Nucleus accumbens (tissue), 56 donors: ENCODE results near the gene PLS3.

ENCODE experiments used
- DNase-seq, 56 donors: peaks; one replicate each; lab custom pipeline; 2025; lab: John Stamatoyannopoulos, UW

PLS3 gene

DNA sequence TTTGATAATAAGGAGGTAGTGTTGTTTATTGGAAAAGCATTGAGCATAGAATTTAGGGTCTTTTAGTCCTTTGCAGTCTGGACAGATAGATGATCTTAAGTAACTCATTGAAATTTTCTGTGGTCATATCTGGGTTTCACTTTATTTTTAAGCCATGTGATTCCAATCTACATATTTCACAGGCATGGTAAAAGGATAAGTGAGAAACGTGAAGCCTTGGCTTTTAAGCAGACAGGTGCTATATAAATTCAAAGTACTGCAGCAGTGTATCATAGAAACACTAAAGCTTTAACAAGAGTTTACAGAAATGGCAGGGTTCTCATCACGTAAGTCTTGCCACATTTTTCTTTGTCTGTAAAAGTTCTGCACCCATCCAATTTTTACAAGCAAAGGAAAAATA is 4.9 kb downstream of the PLS3 start:
- DNase-seq, result no peak

DNA sequence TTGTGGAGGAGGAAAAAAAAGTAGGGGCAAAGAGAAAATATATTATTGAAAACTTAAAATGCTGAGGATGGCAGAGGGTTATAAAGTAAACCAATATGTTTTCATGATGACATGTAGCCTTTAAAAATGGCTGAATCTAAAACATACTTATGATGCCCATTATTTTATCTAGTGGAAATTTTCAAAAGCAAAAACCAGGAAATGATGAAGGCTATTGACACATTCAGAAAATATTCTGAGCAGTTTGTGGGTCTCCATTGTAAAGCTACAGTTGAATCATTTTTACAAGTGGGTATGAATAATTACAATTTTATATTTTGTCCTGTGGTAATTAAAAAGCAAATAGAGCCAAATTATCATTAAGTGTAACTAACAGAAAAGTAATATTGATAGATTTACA is 10.7 kb downstream of the PLS3 start:
- DNase-seq, result no peak

DNA sequence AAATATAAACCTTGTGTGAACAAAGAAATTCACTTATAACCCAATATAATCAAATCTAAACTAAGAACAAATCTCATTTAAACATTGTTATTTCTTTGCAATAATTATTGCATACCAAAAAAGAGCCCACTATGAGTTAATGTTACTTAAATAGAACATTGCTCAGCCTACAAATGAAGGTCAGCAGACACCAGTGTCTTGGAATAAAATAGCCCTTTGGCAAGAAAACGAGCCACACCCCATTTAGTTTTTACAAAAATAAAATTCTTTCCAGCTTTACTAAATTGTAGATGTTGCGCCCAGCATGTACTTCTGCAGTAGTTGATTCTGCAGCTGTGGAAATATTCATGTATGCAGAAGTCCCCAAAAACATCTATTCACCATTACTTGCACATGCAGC is 12.2 kb downstream of the PLS3 start:
- no peak for DNase-seq

DNA sequence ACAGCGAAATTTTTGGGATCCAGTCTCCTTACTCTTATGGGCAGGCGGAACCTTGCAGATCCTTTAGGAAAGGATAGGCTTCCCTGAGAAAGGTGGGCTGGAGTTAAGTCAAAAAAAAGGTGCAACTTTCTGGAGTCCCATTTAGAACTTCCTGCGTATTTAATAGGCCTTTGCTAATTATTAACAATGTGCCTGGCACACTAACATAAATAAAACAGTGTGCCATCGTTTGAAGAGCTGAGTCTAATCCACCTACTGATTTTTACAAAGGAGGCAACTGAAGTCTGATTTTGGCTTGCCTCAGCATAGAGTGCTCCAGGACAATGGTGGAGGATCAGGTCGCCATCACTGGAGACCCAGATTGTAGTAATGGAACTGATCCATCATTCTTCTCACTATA is 15.7 kb downstream of the PLS3 start:
- no peak for DNase-seq

DNA sequence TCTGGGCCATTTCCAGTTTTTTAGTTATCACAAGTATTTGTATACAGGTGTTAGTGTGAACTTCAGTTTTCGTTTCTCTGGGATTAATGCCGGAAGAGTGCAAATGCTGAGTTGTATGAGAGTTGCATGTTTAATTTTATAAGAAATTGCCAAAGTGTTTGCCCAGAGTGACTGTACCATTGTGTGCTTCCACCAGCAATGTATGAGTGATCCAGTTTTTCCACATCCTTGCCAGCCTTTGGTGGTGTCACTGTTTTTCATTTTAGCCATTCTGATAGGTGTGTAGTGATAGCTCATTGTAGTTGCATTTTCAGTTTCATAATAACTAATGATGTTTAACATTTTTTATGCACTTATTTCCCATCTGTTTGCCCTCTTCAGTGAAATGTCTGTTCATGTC is 18.4 kb downstream of the PLS3 start:
- DNase-seq, result no peak

DNA sequence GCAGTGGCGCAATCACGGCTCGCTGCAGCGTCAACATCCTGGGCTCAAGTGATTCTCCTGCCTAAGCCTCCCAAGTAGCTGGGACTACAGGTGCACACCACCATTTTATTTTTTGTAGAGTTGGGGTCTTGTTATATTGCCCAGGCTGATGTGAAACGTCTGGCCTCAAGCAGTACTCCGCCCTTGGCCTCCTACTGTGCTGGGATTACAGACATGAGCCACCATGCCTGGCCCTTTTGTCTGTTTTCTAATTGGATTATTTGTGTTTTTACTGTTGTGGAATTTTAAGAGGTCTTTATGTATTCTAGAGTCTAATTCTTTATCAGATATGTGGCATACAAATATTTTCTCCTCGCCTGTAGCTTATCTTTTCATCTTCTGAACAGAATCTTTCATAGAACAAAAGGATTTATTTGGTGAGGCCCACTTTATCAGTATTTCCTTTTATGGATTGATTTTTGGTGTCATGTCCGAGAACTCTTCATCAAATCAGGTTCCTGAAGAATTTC is 18.9 kb downstream of the PLS3 start:
- DNase-seq, result no peak

DNA sequence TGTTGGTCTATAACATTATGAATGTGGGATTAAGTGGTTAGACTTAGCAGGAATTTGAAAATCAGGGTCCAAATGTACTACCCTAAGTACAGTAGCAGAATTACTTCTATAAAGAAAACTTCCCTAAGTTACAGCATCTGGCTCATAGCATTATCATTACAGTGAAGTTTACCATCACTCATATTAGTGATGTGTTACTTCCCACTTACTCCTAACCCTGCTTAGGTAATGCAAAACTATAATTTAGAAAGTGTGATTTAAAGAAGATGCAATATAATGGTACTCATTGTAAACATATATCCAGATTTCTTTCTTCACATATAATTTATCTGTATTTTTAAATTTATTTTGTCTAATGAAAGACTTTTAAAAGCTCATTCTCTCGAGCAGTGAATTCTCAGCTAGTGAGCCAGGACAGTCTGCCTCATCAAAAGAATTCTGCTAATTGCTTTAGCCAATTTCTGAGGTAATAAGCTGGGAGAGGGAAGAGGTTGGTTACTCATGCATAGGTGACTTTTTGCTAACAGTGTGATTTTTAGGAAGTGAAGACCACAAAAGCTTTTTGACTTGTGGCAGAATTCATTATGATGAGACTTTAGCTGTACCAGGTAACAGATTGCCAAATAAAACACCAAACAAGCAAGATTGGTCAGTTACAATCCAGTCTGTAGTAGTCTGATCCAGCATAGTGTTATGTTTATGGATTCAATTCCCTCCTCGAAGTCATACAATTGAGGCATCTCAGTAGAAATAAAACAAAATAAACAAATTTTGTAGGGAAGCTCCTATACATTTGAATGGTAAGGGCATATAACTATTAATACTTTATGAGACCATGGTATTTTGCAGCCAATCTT is 21.0 kb downstream of the PLS3 start:
- DNase-seq, result no peak

DNA sequence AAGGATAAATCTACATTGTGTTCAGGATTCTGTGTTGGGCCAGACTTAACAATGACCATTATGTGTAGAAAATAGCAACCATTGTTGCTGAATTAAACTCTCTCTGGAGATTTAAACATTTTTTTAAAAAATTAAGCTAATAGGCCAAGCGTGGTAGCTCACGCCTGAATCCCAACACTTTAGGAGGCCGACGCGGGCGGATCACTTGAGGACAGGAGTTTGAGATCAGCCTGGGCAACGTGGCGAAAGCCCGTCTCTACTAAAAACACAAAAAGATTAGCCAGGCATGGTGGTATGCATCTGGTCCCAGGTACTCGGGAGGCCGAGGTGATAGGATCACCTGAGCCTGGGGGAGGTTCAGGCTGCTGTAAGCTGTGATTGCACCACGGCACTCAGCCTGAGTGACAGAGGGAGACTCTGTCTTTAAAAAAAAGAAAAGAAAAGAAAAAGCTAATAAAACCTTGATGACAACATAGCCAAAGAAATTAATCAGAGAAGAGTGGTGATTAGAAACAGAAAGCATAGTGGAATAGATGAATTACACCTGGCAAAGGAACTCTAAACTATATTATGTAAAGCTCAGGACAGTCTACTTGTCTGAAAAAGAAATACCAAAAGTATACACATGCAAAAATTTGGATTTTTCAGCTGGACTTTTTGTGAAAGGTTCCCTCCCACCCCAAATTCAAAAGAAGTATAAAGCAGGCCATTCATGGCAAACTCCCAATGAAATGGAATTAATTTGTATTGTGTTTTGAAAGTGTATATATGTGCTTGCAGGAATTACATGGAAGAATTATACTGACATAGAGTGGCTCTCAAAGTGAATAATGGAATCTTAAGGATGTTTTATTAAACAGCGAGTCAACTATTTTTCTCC is 21.9 kb downstream of the PLS3 start:
- no peak for DNase-seq

DNA sequence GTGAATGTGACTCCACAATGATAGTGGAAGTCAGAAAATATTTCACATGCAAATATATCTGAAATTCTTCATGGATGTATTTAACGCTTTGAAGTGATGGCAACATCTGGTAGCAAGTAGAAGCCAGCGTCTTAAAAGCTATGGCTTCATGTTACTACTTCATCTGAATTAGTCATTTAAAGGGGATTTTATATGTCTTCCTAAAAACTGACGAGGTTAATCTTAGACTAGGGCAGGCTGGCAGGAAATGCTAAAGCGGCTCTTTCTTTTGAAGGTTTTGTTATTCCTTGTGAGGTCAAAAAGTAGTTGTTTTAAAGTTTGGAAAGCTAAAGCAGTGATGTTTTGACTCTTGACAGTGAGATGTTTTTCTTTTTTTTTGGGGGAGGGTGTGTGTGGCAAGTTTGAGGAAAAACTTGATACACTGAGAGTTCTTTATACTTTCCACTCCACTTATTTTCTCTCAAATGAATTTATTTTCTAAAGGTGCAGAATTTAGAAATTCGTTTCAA is 22.6 kb downstream of the PLS3 start:
- no peak for DNase-seq

DNA sequence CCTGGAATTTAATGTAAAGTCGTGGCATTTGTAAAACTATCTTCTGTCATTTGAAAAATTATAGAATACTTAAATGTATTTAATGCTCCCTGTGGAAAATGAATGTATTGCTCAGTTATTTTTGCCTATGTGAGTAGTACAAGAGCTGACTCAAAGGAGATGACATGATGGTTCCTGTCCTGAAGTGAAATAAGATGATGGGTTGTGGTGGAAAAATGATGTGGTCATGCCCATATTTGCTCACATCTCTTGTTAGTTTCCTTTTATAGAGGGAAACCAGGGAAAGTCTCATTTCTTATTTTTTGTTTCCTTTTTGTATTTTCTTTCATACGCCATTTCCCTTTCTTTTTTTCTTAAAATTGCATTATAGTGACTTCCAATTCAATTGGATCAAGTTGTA is 23.7 kb downstream of the PLS3 start:
- no peak for DNase-seq

DNA sequence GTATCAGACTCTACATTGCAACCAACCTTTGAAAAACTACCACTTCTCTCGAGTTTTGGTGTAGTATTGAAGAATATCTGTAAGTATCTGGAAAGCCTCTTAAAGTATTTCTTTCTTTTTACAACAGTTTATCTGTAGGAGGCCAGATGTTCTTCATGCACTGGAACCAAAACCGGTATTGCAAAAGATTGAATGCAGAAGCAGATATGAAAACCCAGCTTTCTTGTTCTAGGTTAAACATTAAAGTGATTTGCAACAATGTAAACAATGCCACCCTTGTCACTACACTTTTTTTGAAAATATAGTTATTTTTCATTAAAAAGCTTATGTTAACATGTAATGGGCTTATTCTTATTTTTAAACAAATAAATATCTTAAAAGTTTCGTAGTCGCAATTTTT is 27.2 kb downstream of the PLS3 start:
- DNase-seq, result no peak

DNA sequence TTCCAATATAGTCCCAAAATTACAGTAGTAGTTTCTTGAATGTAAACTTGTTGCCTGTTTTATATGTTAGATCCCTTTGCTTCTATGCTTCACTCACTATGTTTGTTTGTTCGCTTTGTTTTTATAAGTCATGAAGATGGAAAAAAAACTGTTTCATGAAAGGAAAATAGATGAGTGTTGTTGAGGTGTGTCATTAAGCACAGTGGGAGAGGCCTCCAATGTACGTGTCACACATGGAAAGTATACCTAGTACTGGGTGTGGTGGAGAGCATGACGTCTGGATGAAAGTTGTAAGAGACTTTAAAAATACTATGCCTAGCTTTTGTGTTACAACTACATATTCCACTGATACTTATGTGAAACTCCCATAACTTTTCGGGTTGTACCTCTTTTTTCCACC is 28.4 kb downstream of the PLS3 start:
- DNase-seq, result no peak

DNA sequence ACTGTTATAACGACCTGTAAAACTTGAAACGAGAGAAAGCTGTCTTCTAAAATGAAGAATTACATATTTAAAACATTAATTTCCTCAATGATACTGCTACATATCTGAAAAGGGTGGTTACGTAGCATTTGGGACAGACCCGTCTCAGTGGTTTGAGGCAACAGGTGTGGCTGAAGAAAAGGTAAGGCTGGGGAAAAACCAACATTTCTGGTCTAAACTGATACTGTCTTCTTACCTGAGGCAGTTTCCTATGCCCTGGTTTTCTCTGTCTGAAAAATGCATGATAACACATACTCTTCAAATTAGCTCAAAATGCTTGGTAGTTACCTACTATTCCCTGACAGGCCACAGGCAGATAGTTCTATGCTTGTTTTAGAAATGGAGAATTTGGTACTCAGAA is 30.4 kb downstream of the PLS3 start:
- no peak for DNase-seq

DNA sequence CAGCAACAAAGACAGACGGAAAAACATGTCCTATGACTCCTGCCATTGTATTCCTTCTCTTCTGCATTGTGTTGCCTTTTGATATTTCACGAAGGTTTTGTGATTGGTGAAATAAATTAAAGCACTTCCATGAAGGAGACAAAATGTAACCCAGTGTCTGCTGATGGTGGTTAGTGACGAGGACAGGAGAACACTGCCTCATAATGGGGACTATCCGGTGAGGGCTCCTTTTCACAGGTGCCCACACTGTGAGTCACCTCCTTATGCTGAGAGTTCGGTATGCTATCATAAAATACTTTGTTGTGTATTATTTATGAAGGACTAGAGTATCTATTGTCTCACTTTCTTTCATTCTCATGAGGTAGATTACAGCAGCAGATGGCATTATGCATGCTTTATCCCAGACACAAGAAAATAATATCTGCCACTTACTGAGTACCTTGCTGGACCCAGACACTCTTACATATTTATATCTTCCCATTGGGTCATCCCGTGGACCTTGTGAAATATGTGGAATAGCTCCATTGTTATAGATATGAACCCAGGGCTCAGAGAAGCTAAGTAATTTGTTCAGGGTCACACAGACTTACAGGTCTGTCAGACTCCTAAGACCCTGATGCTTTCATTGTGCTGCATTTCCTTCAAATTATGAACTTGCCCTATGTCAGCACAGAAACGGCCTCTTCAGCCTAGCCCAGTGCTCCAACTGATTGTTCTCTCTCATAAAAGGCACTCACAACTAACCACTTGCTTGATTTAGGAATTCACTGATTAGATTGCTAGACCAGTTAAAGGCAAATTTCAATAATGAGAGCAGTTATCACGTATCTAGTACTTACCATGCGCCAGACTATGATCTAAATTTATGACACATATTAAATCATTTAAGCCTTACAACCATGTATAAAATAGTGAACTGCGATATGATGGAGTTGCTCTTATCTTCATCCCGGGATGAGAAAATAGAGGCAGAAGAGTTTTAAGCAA is 31.2 kb downstream of the PLS3 start:
- DNase-seq, result no peak

DNA sequence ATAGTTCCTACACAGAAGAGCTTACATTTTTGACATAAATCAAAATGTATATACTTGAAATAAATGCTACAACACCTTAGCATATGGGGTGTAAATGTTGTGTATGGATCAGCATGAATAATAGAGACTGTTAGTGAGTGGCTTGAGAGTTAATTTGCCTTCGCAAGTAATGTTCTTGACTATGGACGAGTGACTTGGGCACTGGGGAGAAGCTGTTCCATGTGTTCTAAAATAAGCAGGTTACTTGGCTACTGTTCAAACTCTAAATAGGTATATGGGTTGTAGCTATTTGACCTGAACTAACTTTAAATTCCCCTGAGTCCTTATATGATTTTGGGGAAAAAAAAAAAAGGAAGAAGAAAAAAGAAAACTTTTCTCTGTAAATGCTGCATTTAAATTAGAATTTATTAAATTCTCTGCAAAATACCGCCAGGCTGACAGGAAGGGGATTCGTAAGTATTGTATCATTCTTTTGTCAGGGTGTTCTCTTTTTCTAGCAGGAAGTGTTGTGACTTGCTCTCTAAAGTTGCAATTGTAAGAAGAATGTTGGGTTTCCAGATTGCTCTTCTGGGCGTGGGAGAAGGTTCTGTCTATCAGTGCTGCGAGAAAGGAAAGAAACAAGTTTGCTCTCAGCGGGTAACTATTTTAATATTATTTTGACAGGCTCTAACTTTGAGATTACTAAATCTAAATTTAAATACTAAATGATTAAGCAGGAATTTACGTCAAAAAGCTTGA is 32.2 kb downstream of the PLS3 start:
- peak in 1 of 56 donors; percentile 0 for DNase-seq

DNA sequence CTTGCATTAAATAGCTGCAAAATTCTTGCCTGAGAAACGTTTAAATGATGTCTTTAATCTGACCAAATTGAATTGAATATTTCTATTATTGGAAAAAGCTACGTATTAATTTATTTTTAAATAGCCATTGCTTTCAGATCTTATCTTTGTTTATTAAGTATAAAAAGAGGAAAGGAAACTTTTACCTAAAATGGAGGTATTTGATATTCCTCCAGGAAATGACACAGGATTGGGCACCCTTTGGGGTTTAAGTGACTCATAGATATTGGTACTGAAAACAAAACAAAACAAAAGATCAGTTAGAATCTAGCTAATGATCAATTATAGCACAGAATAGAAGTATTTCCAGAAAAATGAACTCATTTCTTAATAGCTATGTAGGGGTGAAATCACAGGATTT is 34.1 kb downstream of the PLS3 start:
- no peak for DNase-seq

DNA sequence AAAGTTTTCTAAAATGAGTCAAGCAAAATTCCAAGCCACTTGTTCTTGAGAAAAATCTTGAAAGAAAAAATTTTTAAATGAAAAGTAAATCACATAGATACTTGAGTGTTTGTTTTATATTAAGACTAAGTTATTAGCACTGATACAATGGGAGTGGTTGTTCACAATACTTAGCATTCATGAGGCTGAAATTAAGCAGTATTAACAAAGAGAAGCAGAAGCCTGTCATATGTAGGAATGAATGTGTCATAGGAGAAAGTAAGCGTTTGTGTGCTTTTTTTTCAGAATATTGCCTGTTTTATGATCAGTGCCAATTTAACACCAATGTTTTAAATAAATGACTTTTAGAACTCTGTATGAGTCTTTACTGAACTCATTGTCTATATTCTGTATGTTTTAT is 37.6 kb downstream of the PLS3 start:
- no peak for DNase-seq

DNA sequence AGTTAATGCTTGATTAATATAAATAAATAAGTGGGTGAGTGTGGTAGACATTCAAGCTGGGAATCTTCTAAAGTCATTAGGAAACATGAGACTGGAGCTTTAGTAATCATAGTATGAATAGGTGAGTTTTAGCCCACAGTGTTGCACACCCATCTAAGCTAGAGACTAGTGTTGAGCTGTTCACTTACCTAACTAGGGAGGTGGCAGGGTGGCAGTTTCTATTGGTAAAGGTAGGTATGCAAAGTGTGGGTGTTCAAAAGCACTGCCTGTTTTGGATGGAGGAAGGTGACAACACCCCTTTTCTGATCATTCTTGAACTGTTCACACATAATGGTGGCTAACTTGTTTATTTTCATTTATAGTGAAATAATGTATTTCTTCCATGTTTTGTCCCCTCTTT is 41.3 kb downstream of the PLS3 start:
- DNase-seq, result no peak

DNA sequence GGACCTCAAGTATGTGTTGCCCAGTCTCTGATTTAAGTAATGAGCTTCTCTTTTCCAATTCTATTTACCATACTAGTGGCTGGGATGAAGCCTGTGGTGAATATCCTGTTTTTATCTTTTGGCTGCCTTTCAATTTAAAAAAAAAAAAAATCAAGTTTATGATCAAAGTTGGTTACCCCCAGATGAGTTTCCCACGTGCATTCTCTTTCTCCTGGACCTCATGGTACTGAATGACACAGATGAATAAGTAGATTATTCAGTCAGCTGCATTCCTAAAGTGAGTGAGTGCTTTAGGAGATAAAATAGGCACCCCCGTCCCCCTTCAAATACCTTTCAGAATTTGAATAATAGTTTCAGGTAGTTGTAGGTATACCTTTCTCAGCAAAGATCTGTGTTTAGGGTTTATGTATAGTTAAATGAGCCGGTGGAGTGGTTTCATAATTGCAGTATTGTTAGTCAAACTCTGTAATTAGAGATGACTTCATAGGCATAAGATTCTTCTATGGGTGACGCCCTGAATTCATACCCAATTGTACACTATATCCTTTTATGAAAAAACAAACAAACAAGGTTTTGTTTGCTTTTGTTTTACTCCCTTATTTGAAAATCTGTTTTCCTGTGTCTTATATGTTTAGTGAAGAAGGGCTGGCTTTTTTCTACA is 41.9 kb downstream of the PLS3 start:
- no peak for DNase-seq
